HepG2 (cell line): ENCODE data around the gene CACNB4. TPM values are rescaled to one million over a fixed set of nuclear protein-coding genes. Genes with fewer than 3 reads are reported as not detected.

Experiments used
- ATAC-seq: fragments of 200-7000 bp; cut with Tn5 transposase; 3 replicates; pipeline ENCODE4 v1.9.1; 2020; ENCODE audit warnings: mild to moderate bottlenecking, moderate library complexity
- BruUV-seq: library from RNA; stranded (reverse); fragments of 400-500 nt; replicated peaks from 2 replicates; lab custom pipeline; 2021; lab: Mats Ljungman, UMichigan
- CTCF ChIA-PET: fragments of 300-600 bp; formaldehyde crosslinking; extraction: SDS; loops from one replicate; lab custom pipeline; 2021; ENCODE audit warnings: low total read pairs, inconsistent platforms, low intra/inter-chr PET ratio; lab: Yijun Ruan, JAX
- POLR2A ChIA-PET: fragments of 350-600 bp; sonication (Branson Sonifier 250); formaldehyde crosslinking; loops from one replicate; lab custom pipeline; 2020; ENCODE audit warnings: antibody characterized with exemption, inconsistent platforms; lab: Yijun Ruan, JAX
- DNase-seq: peaks from one replicate; pipeline ENCODE4 v3.0.0-alpha.2; 2015; ENCODE audit warnings: low spot score
- FAIRE-seq: peaks from 3 replicates; lab custom pipeline; 2011; peaks lifted over from hg19 to GRCh38; lab: Jason Lieb, UNC
- H2AFZ ChIP-seq: one replicate; pipeline ENCODE4 v1.6.1; 2011; ENCODE audit warnings: low read length, inconsistent platforms
- H3K27ac ChIP-seq: fragments of 300-600 bp; 3 replicates; pipeline ENCODE4 v1.8.0; 2011; ENCODE audit warnings: mixed run types, mild to moderate bottlenecking, mixed read lengths, low read length, inconsistent platforms; ENCODE audit not compliant: insufficient read depth; ENCODE audit errors: extremely low read length
- H3K27me3 ChIP-seq, 2 experiments: fragments of 200-600 bp in 1 of 2; 2 replicates in 1 of 2; 3 replicates in 1 of 2; pipeline versions ENCODE4 v1.6.0 to v1.8.0; 2011; ENCODE audit warnings: low read length in 2 of 2, mild to moderate bottlenecking in 2 of 2, moderate library complexity in 2 of 2, inconsistent platforms in 1 of 2; ENCODE audit not compliant: insufficient read depth in 2 of 2, control insufficient read depth in 1 of 2
- H3K36me3 ChIP-seq, 2 experiments: fragments of 200-600 bp in 1 of 2; replicated peaks in 1 of 2; 2 replicates in 1 of 2; 3 replicates in 1 of 2; pipeline versions ENCODE4 v1.5.1 to v1.8.0; 2011; ENCODE audit warnings: low read length in 2 of 2, inconsistent platforms in 1 of 2; ENCODE audit not compliant: insufficient read depth in 2 of 2, control insufficient read depth in 1 of 2
- H3K4me1 ChIP-seq: 2 replicates; pipeline ENCODE4 v1.5.1; 2012; ENCODE audit warnings: low read length, inconsistent platforms; ENCODE audit not compliant: insufficient read depth
- H3K4me2 ChIP-seq: 2 replicates; pipeline ENCODE4 v1.6.0; 2011; ENCODE audit warnings: low read depth, low read length, inconsistent platforms
- H3K4me3 ChIP-seq, 3 experiments: fragments of 200-600 bp in 1 of 3; sonication (generic), shearing (Covaris generic) in 1 of 3; replicated peaks in 1 of 3; 2 replicates each; pipeline ENCODE4 v1.5.1; 2011 to 2016; ENCODE audit warnings: low read length in 3 of 3, inconsistent platforms in 2 of 3, low read depth in 2 of 3, mild to moderate bottlenecking in 2 of 3, control low read depth in 1 of 3, mixed read lengths in 1 of 3; ENCODE audit not compliant: insufficient read depth in 1 of 3
- H3K79me2 ChIP-seq: one replicate; pipeline ENCODE4 v1.6.1; 2011; ENCODE audit warnings: low read length, inconsistent platforms; ENCODE audit not compliant: insufficient read depth
- H3K9ac ChIP-seq: 2 replicates; pipeline ENCODE4 v1.6.0; 2011; ENCODE audit warnings: mild to moderate bottlenecking, low read depth, low read length, inconsistent platforms; ENCODE audit not compliant: insufficient read depth
- H3K9me3 ChIP-seq: 2 replicates; pipeline ENCODE4 v1.5.1; 2012; ENCODE audit warnings: mild to moderate bottlenecking, low read length
- H4K20me1 ChIP-seq: 2 replicates; pipeline ENCODE4 v1.6.0; 2011; ENCODE audit warnings: inconsistent platforms, mild to moderate bottlenecking, low read length, moderate library complexity; ENCODE audit not compliant: insufficient read depth
- ZNF280D ChIP-seq: sonication (generic); formaldehyde crosslinking; IDR thresholded peaks from 2 replicates; pipeline ENCODE4 v1.5.1; 2020; ENCODE audit warnings: mild to moderate bottlenecking, missing genetic modification reagents
- WGBS: methylation state at CpG from one replicate; pipeline ENCODE4 v1.1.6; 2017; ENCODE audit warnings: low lambda C conversion rate; 5-methylcytosine and 5-hydroxymethylcytosine counted together
- in situ Hi-C: cut with HindIII; loops from 2 replicates; pipeline ENCODE4 v1.10.0; 2017; ENCODE audit warnings: low pct_unique_long_range_greater_than_20kb; ENCODE audit not compliant: extremely low pct_ligation_motif_present
- intact Hi-C: fragments of 100-400 bp; cut with micrococcal nuclease; formaldehyde crosslinking; loops from one replicate; pipeline ENCODE4 v1.10.0; 2022; ENCODE audit not compliant: unreplicated experiment
- polyA plus RNA-seq, 8 experiments: library from polyadenylated mRNA; depleted of rRNA in 3 of 8; stranded (reverse) in 7 of 8; unstranded in 1 of 8; fragments of >200 nt; fragmentation: Illumina TruSeq in 4 of 8; extraction: Trizol in 4 of 8; gene quantifications; 2 replicates each; pipeline versions ENCODE4 v1.2.1 to v1.2.3, GENCODE V29; 2011 to 2016; ENCODE audit warnings: low read depth in 4 of 8, missing spikeins in 1 of 8, mixed read lengths in 1 of 8; ENCODE audit not compliant: insufficient read depth in 1 of 8
- total RNA-seq, 5 experiments: library from RNA; depleted of rRNA; stranded (reverse); fragments of >200 nt; fragmentation: Illumina TruSeq; extraction: Trizol; gene quantifications; 2 replicates each; pipeline ENCODE4 v1.2.3, GENCODE V29; 2016; ENCODE audit warnings: low read depth in 1 of 5

CACNB4 gene
- total and polyA plus RNA-seq, 2 of the 13 experiments (the other 11 are each of a cell fraction or from before 2014, with no cell fraction given) = 5.1 to 14.3 TPM

GRCh38 chr2:152033011-152033925, 65.6 kb downstream of the CACNB4 start:
- no peak overlapping the region for H3K9ac ChIP-seq
- CTCF ChIA-PET = no interaction called here
- H3K4me3 ChIP-seq = no peak overlapping the region
- peaks cover 2 to 27% of the 10 kb centered on the region in 2 experiments; a peak in 2 of 5 replicates for H3K27me3 ChIP-seq
- 23% methylated on average over 12 of the region's 12 CpGs for WGBS
- H3K27ac ChIP-seq = no peak overlapping the region
- FAIRE-seq (peak; percentile 8), ATAC-seq (peak; percentile 24; the same call in 1 of the 3 replicates), DNase-seq (no peak)
- H3K4me2 ChIP-seq = no peak overlapping the region
- no TSS peak for BruUV-seq
- H3K36me3 ChIP-seq = no peaks in the 10 kb centered on the region
- no peak for TF ChIP-seq ZNF280D (CRISPR knock-in tag)
- no peak overlapping the region for H2AFZ ChIP-seq
- POLR2A ChIA-PET = no interaction called here
- H3K9me3 ChIP-seq = no peaks in the 10 kb centered on the region
- H4K20me1 ChIP-seq = no peaks in the 10 kb centered on the region
- H3K79me2 ChIP-seq = no peaks in the 10 kb centered on the region
- in situ Hi-C loops = loop anchor here (10.0 to 25.0 kb wide), 3 partner anchors 142 to 1454 kb away; partner anchors contain the start of genes RPRM and STAM2
- no peaks in the 10 kb centered on the region for H3K4me1 ChIP-seq
- intact Hi-C loops = loop anchor here (10.0 kb wide), 1 partner anchor 1252 kb away; no protein-coding TSS in a partner anchor
